WTC11 (cell line): Measurements from ENCODE around the gene DHRS7B. TPM values are rescaled to one million over a fixed set of nuclear protein-coding genes. Genes with fewer than 3 reads are reported as not detected.

ENCODE experiments used
- ATAC-seq: fragments of 200-7000 bp; cut with Tn5 transposase; 2 replicates; pipeline ENCODE4 v1.10.0; 2021; ENCODE audit warnings: mild to moderate bottlenecking, moderate library complexity
- CTCF ChIA-PET: fragments of 300-600 bp; sonication (Branson Sonifier 250); formaldehyde crosslinking; loops from one replicate; lab custom pipeline; 2021; ENCODE audit warnings: antibody characterized with exemption; lab: Charles Lee
- POLR2A ChIA-PET: fragments of 350-600 bp; sonication (Branson Sonifier 250); formaldehyde crosslinking; loops from one replicate; lab custom pipeline; 2021; ENCODE audit warnings: antibody characterized with exemption; lab: Charles Lee
- DNase-seq: peaks from one replicate; pipeline ENCODE4 v3.0.0; 2021; ENCODE audit warnings: low spot score
- H3K27ac Mint-ChIP-seq: 2 replicates; pipeline ENCODE4 v1.8.0; 2021; ENCODE audit warnings: mixed read lengths
- H3K27me3 Mint-ChIP-seq: 2 replicates; pipeline ENCODE4 v1.8.0; 2021; ENCODE audit warnings: low read depth, mild to moderate bottlenecking, moderate library complexity, mixed read lengths
- H3K36me3 Mint-ChIP-seq: 2 replicates; pipeline ENCODE4 v1.8.0; 2021; ENCODE audit warnings: mixed read lengths
- H3K4me1 Mint-ChIP-seq: 2 replicates; pipeline ENCODE4 v1.8.0; 2022; ENCODE audit warnings: mixed read lengths
- H3K4me3 Mint-ChIP-seq: 2 replicates; pipeline ENCODE4 v1.8.0; 2021; ENCODE audit warnings: mild to moderate bottlenecking, moderate library complexity, mixed read lengths
- H3K9me3 Mint-ChIP-seq: 2 replicates; pipeline ENCODE4 v1.8.0; 2021; ENCODE audit warnings: mixed read lengths
- ATF2 ChIP-seq: sonication (generic); formaldehyde crosslinking; IDR thresholded peaks from 2 replicates; pipeline ENCODE4 v1.8.1; 2022; ENCODE audit warnings: low read depth, missing genetic modification reagents, borderline replicate concordance
- CREB1 ChIP-seq: sonication (generic); formaldehyde crosslinking; IDR thresholded peaks from 2 replicates; pipeline ENCODE4 v1.8.0; 2023; ENCODE audit warnings: mild to moderate bottlenecking, missing genetic modification reagents
- ESRRA ChIP-seq: sonication (generic); formaldehyde crosslinking; IDR thresholded peaks from 2 replicates; pipeline ENCODE4 v1.8.1; 2022; ENCODE audit warnings: mild to moderate bottlenecking, missing genetic modification reagents, borderline replicate concordance
- FOXJ3 ChIP-seq: sonication (generic); formaldehyde crosslinking; IDR thresholded peaks from 2 replicates; pipeline ENCODE4 v1.9.0; 2021; ENCODE audit warnings: missing genetic modification reagents, mild to moderate bottlenecking, borderline replicate concordance
- GTF2I ChIP-seq: fragments of 250-450 bp; sonication (Bioruptor Pico); conservative IDR thresholded peaks from 2 replicates; pipeline ENCODE4 v1.4.0; 2021; ENCODE audit warnings: mild to moderate bottlenecking
- HMGA2 ChIP-seq: fragments of 250-450 bp; sonication (Bioruptor Pico); IDR thresholded peaks from 2 replicates; pipeline ENCODE4 v1.4.0; 2021; ENCODE audit warnings: mild to moderate bottlenecking, moderate library complexity
- IRF1 ChIP-seq: sonication (generic); formaldehyde crosslinking; IDR thresholded peaks from 2 replicates; pipeline ENCODE4 v1.8.0; 2023; ENCODE audit warnings: missing genetic modification reagents
- MAX ChIP-seq: sonication (generic); formaldehyde crosslinking; IDR thresholded peaks from 2 replicates; pipeline ENCODE4 v1.8.0; 2022; ENCODE audit warnings: mild to moderate bottlenecking, missing genetic modification reagents
- NFYB ChIP-seq: sonication (generic); formaldehyde crosslinking; conservative IDR thresholded peaks from 2 replicates; pipeline ENCODE4 v1.8.0; 2022; ENCODE audit warnings: low read depth, missing genetic modification reagents
- NR1H2 ChIP-seq: sonication (generic); formaldehyde crosslinking; IDR thresholded peaks from 2 replicates; pipeline ENCODE4 v1.9.0; 2021; ENCODE audit warnings: mild to moderate bottlenecking, moderate library complexity, missing genetic modification reagents
- PRDM15 ChIP-seq: sonication (generic); formaldehyde crosslinking; IDR thresholded peaks from 2 replicates; pipeline ENCODE4 v1.8.0; 2022; ENCODE audit warnings: missing genetic modification reagents
- RORB ChIP-seq: fragments of 250-450 bp; sonication (Bioruptor Pico); IDR thresholded peaks from 2 replicates; pipeline ENCODE4 v1.9.0; 2021; ENCODE audit warnings: mild to moderate bottlenecking
- TEAD4 ChIP-seq: sonication (generic); formaldehyde crosslinking; IDR thresholded peaks from 2 replicates; pipeline ENCODE4 v1.8.0; 2022; ENCODE audit warnings: mild to moderate bottlenecking, missing genetic modification reagents
- ZBTB43 ChIP-seq: sonication (generic); formaldehyde crosslinking; IDR thresholded peaks from 2 replicates; pipeline ENCODE4 v1.8.1; 2023; ENCODE audit warnings: mild to moderate bottlenecking, missing genetic modification reagents
- ZNF121 ChIP-seq: sonication (generic); formaldehyde crosslinking; IDR thresholded peaks from 2 replicates; pipeline ENCODE4 v1.8.0; 2023; ENCODE audit warnings: missing genetic modification reagents
- ZNF219 ChIP-seq: sonication (generic); formaldehyde crosslinking; IDR thresholded peaks from 2 replicates; pipeline ENCODE4 v1.8.0; 2023; ENCODE audit warnings: missing genetic modification reagents, mild to moderate bottlenecking, borderline replicate concordance
- ZNF232 ChIP-seq: sonication (generic); formaldehyde crosslinking; IDR thresholded peaks from 2 replicates; pipeline ENCODE4 v1.8.0; 2022; ENCODE audit warnings: mild to moderate bottlenecking, missing genetic modification reagents
- total RNA-seq: library from RNA; stranded (reverse); gene quantifications from 3 replicates; pipeline ENCODE4 v1.2.3, GENCODE V29; 2021
- TF ChIP-seq, protein P1 (sequence below): sonication (generic); formaldehyde crosslinking; IDR thresholded peaks from 2 replicates; pipeline ENCODE4 v1.8.1; 2023; ENCODE audit warnings: mild to moderate bottlenecking, missing genetic modification reagents, moderate library complexity

DHRS7B gene
- total RNA-seq, 1 experiment from 2014 or later = 15.6 TPM

GRCh38 chr17:21174713-21175112 is 47.9 kb downstream of the DHRS7B start:
- POLR2A ChIA-PET = no interaction called here
- Mint-ChIP-seq H3K36me3 (peaks cover 12% of the 10 kb centered on the region), H3K27ac (no peak overlapping the region), H3K4me3 (no peak overlapping the region), H3K4me1 (no peaks in the 10 kb centered on the region), H3K9me3 (no peaks in the 10 kb centered on the region), H3K27me3 (no peaks in the 10 kb centered on the region; the same call in 1 of the 2 replicates)
- no peak for ATAC-seq
- TF ChIP-seq NR1H2 (CRISPR knock-in tag) = no peak
- TF ChIP-seq ATF2 = no peak
- DNase-seq = no peak
- CTCF ChIA-PET = no interaction called here

DNA sequence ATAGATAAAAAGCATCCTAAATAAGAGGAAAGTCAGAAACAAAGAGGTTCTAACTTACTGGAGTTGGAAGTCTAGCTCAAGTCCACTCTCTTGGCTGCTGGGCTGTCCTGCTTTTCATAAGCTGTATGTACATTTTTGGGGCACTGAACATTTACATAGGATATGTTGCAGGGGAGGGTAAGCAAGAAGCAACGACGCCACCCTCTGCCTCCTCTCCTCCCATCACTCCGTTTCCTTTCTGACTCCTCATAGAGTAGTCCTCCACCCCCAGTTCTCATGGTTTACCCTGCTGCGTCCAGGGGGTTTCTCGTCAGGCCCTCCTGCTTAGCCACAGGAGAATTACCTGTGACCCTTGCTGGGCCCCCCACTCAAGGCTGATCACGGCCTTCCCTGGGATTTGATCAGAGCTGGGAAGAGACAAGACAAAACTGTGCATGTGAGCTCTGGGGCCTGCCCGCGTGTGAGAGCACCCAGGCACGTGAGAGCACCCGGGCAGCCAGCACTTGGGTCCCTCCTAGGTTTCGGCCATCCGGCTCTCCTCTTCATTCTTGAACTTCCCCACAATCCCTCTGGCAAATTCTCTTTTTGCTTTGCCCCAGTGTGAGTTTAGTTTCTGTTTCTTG is 50.1 kb downstream of the DHRS7B start:
- peak overlapping the region; percentile 46; the same call in 1 of the 2 replicates for H3K27ac Mint-ChIP-seq

GRCh38 chr17:21177401-21177800 is 50.6 kb downstream of the DHRS7B start:
- H3K27ac Mint-ChIP-seq = peak overlapping the region; percentile 65; the same call in 1 of the 2 replicates
- CTCF ChIA-PET = no interaction called here
- no peak for ATAC-seq
- POLR2A ChIA-PET = no interaction called here
- no peaks in the 10 kb centered on the region; the same call in 1 of the 2 replicates for H3K27me3 Mint-ChIP-seq
- TF ChIP-seq TEAD4 (no peak), PRDM15 (CRISPR knock-in tag) (no peak), HMGA2 (CRISPR knock-in tag) (no peak)
- no peak overlapping the region for H3K4me3 Mint-ChIP-seq
- no peaks in the 10 kb centered on the region for H3K4me1 Mint-ChIP-seq
- no peak for DNase-seq
- H3K9me3 Mint-ChIP-seq = no peaks in the 10 kb centered on the region
- peaks cover 12% of the 10 kb centered on the region for H3K36me3 Mint-ChIP-seq

More for the DNA sequence above, 50.1 kb downstream of the DHRS7B start:
- H3K27me3 Mint-ChIP-seq = no peaks in the 10 kb centered on the region; the same call in 1 of the 2 replicates
- peaks cover 12% of the 10 kb centered on the region for H3K36me3 Mint-ChIP-seq
- POLR2A ChIA-PET = no interaction called here
- H3K9me3 Mint-ChIP-seq = no peaks in the 10 kb centered on the region
- H3K4me1 Mint-ChIP-seq = no peaks in the 10 kb centered on the region
- CTCF ChIA-PET = no interaction called here
- DNase-seq (no peak), ATAC-seq (peak; percentile 41; the same call in 1 of the 2 replicates)
- TF ChIP-seq ESRRA (CRISPR knock-in tag) (no peak), GTF2I (no peak), MAX (CRISPR knock-in tag) (no peak)
- H3K4me3 Mint-ChIP-seq = no peak overlapping the region

GRCh38 chr17:21177854-21178600 is 51.3 kb downstream of the DHRS7B start:
- Mint-ChIP-seq H3K27ac (peak overlapping the region; percentile 65; the same call in 1 of the 2 replicates), H3K27me3 (no peaks in the 10 kb centered on the region; the same call in 1 of the 2 replicates), H3K4me3 (no peak overlapping the region), H3K9me3 (no peaks in the 10 kb centered on the region), H3K4me1 (no peaks in the 10 kb centered on the region), H3K36me3 (peaks cover 10% of the 10 kb centered on the region)
- ChIA-PET CTCF (interaction anchor here (0.7 to 1.3 kb wide), 4 partner anchors 15 to 62 kb away, joined by 3 to 4 read pairs (median 3); no protein-coding TSS in a partner anchor), POLR2A (no interaction called here)
- TF ChIP-seq ZNF219 (CRISPR knock-in tag) = no peak
- TF ChIP-seq, protein P1, sequence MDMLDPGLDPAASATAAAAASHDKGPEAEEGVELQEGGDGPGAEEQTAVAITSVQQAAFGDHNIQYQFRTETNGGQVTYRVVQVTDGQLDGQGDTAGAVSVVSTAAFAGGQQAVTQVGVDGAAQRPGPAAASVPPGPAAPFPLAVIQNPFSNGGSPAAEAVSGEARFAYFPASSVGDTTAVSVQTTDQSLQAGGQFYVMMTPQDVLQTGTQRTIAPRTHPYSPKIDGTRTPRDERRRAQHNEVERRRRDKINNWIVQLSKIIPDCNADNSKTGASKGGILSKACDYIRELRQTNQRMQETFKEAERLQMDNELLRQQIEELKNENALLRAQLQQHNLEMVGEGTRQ (CRISPR knock-in tag) = no peak
- TF ChIP-seq TEAD4 = no peak
- TF ChIP-seq NFYB (CRISPR knock-in tag) = no peak
- TF ChIP-seq ESRRA (CRISPR knock-in tag) = no peak
- TF ChIP-seq FOXJ3 (CRISPR knock-in tag) = no peak
- TF ChIP-seq CREB1 (CRISPR knock-in tag) = no peak
- TF ChIP-seq IRF1 (CRISPR knock-in tag) = no peak
- TF ChIP-seq ZBTB43 = no peak
- TF ChIP-seq ZNF121 (CRISPR knock-in tag) = no peak
- no peak for TF ChIP-seq ZNF232 (CRISPR knock-in tag)
- TF ChIP-seq RORB (CRISPR knock-in tag) = no peak
- ATAC-seq = no peak
- no peak for DNase-seq
